IMR-90 (cell line): ENCODE data around the gene SLC9A7. TPM values are rescaled to one million over a fixed set of nuclear protein-coding genes. Genes with fewer than 3 reads are reported as not detected.

Source experiments
- ATAC-seq: fragments of 200-7000 bp; cut with Tn5 transposase; 2 replicates; pipeline ENCODE4 v1.9.1; 2020; ENCODE audit warnings: low read depth, mild to moderate bottlenecking, moderate library complexity
- BruUV-seq: library from RNA; stranded (reverse); fragments of 400-500 nt; replicated peaks from 2 replicates; lab custom pipeline; 2021; lab: Mats Ljungman, UMichigan
- CTCF ChIA-PET: fragments of 300-600 bp; formaldehyde crosslinking; extraction: SDS; loops from one replicate; lab custom pipeline; 2021; ENCODE audit warnings: antibody characterized with exemption; lab: Yijun Ruan, JAX
- POLR2A ChIA-PET: fragments of 300-600 bp; sonication (Branson Sonifier 250); formaldehyde crosslinking; loops from one replicate; lab custom pipeline; 2022; ENCODE audit warnings: antibody characterized with exemption; ENCODE audit not compliant: unreplicated experiment; lab: Charles Lee
- DNase-seq: peaks from one replicate; pipeline ENCODE4 v3.0.0; 2013
- H2AFZ ChIP-seq: replicated peaks from 2 replicates; pipeline ENCODE3; 2013; ENCODE audit warnings: low read length, mild to moderate bottlenecking; ENCODE audit not compliant: poor library complexity
- H2AK5ac ChIP-seq: 2 replicates; pipeline ENCODE4 v1.6.1; 2013; ENCODE audit warnings: low read depth, low read length, inconsistent platforms
- H2AK9ac ChIP-seq: replicated peaks from 2 replicates; pipeline ENCODE3; 2013; ENCODE audit warnings: mild to moderate bottlenecking, low read depth, low read length, moderate library complexity; ENCODE audit not compliant: poor library complexity
- H2BK120ac ChIP-seq: 2 replicates; pipeline ENCODE4 v1.6.1; 2013; ENCODE audit warnings: low read depth, low read length, inconsistent platforms
- H2BK15ac ChIP-seq: 3 replicates; pipeline ENCODE4 v1.6.1; 2013; ENCODE audit warnings: low read depth, low read length, inconsistent platforms
- H2BK20ac ChIP-seq: 2 replicates; pipeline ENCODE4 v1.6.1; 2013; ENCODE audit warnings: low read depth, mild to moderate bottlenecking, inconsistent platforms, low read length, moderate library complexity
- H2BK5ac ChIP-seq: 2 replicates; pipeline ENCODE4 v1.6.1; 2013; ENCODE audit warnings: mild to moderate bottlenecking, low read depth, low read length, inconsistent platforms; ENCODE audit not compliant: poor library complexity, severe bottlenecking
- H3K14ac ChIP-seq: replicated peaks from 2 replicates; pipeline ENCODE4 v1.6.1; 2013; ENCODE audit warnings: low read depth, low read length, inconsistent platforms
- H3K18ac ChIP-seq: 2 replicates; pipeline ENCODE4 v1.6.1; 2013; ENCODE audit warnings: low read depth, low read length, control low read depth
- H3K23ac ChIP-seq: 2 replicates; pipeline ENCODE4 v1.6.1; 2013; ENCODE audit warnings: low read depth, low read length, inconsistent platforms
- H3K27ac ChIP-seq: 2 replicates; pipeline ENCODE4 v1.5.1; 2013; ENCODE audit warnings: mild to moderate bottlenecking, control low read depth, low read length; ENCODE audit not compliant: insufficient read depth
- H3K27me3 ChIP-seq: 2 replicates; pipeline ENCODE4 v1.6.1; 2013; ENCODE audit warnings: low read length; ENCODE audit not compliant: control insufficient read depth, insufficient read depth
- H3K36me3 ChIP-seq: 2 replicates; pipeline ENCODE4 v1.6.1; 2013; ENCODE audit warnings: low read length, mixed read lengths; ENCODE audit not compliant: control insufficient read depth, insufficient read depth
- H3K4ac ChIP-seq: 2 replicates; pipeline ENCODE4 v1.6.1; 2013; ENCODE audit warnings: low read depth, low read length, inconsistent platforms
- H3K4me1 ChIP-seq: 2 replicates; pipeline ENCODE4 v1.6.1; 2013; ENCODE audit warnings: low read length, mixed read lengths; ENCODE audit not compliant: control insufficient read depth, insufficient read depth
- H3K4me2 ChIP-seq: 2 replicates; pipeline ENCODE4 v1.6.1; 2013; ENCODE audit warnings: low read depth, mild to moderate bottlenecking, control low read depth, low read length, moderate library complexity
- H3K4me3 ChIP-seq: 2 replicates; pipeline ENCODE4 v1.5.1; 2013; ENCODE audit warnings: low read depth, mild to moderate bottlenecking, control low read depth, low read length, moderate library complexity; ENCODE audit not compliant: insufficient read depth
- H3K56ac ChIP-seq: 2 replicates; pipeline ENCODE4 v1.6.1; 2013; ENCODE audit warnings: low read length, inconsistent platforms; ENCODE audit not compliant: insufficient read depth; ENCODE audit errors: extremely low read depth
- H3K79me1 ChIP-seq, 2 experiments: 2 replicates each; pipeline ENCODE4 v1.6.1; 2013; ENCODE audit warnings: low read length in 2 of 2, inconsistent platforms in 1 of 2, low read depth in 1 of 2
- H3K9ac ChIP-seq: 2 replicates; pipeline ENCODE4 v1.6.1; 2013; ENCODE audit warnings: low read depth, low read length, control low read depth
- H3K9me1 ChIP-seq: 2 replicates; pipeline ENCODE4 v1.6.1; 2013; ENCODE audit warnings: low read length, inconsistent platforms; ENCODE audit not compliant: insufficient read depth
- H3K9me3 ChIP-seq: 2 replicates; pipeline ENCODE4 v1.6.1; 2013; ENCODE audit warnings: low read length; ENCODE audit not compliant: control insufficient read depth, insufficient read depth
- H4K20me1 ChIP-seq: 2 replicates; pipeline ENCODE4 v1.6.1; 2013; ENCODE audit warnings: low read length, inconsistent platforms; ENCODE audit not compliant: insufficient read depth
- H4K5ac ChIP-seq: 2 replicates; pipeline ENCODE4 v1.6.1; 2013; ENCODE audit warnings: mild to moderate bottlenecking, low read depth, low read length, control low read depth
- H4K8ac ChIP-seq, 2 experiments: 2 replicates each; pipeline ENCODE4 v1.6.1; 2013; ENCODE audit warnings: low read depth in 2 of 2, low read length in 2 of 2, control low read depth in 1 of 2, inconsistent platforms in 1 of 2
- H4K91ac ChIP-seq: 2 replicates; pipeline ENCODE4 v1.6.1; 2013; ENCODE audit warnings: low read depth, low read length, inconsistent platforms; ENCODE audit not compliant: insufficient read depth
- CTCF ChIP-seq: conservative IDR thresholded peaks from 2 replicates; pipeline ENCODE4 v1.5.1; 2012; ENCODE audit warnings: mild to moderate bottlenecking, low read depth, low read length, improper control_type of control experiment
- MAFK ChIP-seq: IDR thresholded peaks from 2 replicates; pipeline ENCODE4 v1.6.1; 2012; ENCODE audit warnings: low read depth, low read length, improper control_type of control experiment
- RAD21 ChIP-seq: IDR thresholded peaks from 2 replicates; pipeline ENCODE4 v1.6.1; 2012; ENCODE audit warnings: low read length, improper control_type of control experiment
- SMC3 ChIP-seq: fragments of 150-350 bp; IDR thresholded peaks from 2 replicates; pipeline ENCODE4 v1.6.1; 2016; ENCODE audit warnings: low read depth, mild to moderate bottlenecking, antibody characterized with exemption, low read length, moderate library complexity
- USF2 ChIP-seq: fragments of 150-350 bp; IDR thresholded peaks from 2 replicates; pipeline ENCODE4 v1.6.1; 2017; ENCODE audit warnings: mild to moderate bottlenecking, antibody characterized with exemption, low read length, low read depth
- WGBS, 2 experiments: methylation state at CpG; one replicate each; pipeline versions ENCODE4 v1.1.5 to v1.1.7; 2013; ENCODE audit warnings: missing lambda C conversion rate in 2 of 2; ENCODE audit not compliant: insufficient read length in 1 of 2; ENCODE audit errors: extremely low coverage in 2 of 2; 5-methylcytosine and 5-hydroxymethylcytosine counted together
- dilution Hi-C: fragments of 300-500 bp; cut with HindIII; formaldehyde crosslinking; loops from one replicate; pipeline ENCODE4 v1.14.3; 2018; ENCODE audit warnings: low sequenced_read_pairs; ENCODE audit not compliant: unreplicated experiment
- in situ Hi-C: fragments of 300-500 bp; cut with MboI; formaldehyde crosslinking; loops from 3 replicates; pipeline ENCODE4 v1.14.3; 2019; ENCODE audit warnings: low sequenced_read_pairs, inconsistent platforms, mixed read lengths
- intact Hi-C: fragments of 100-400 bp; cut with micrococcal nuclease; formaldehyde crosslinking; loops from 2 replicates; pipeline ENCODE4 v1.10.0; 2022
- polyA plus RNA-seq, 3 experiments: library from polyadenylated mRNA; depleted of rRNA; stranded (reverse); fragments of >200 nt; gene quantifications; 2 replicates each; pipeline ENCODE4 v1.2.3, GENCODE V29; 2012; ENCODE audit warnings: low replicate concordance in 1 of 3
- total RNA-seq: library from RNA; depleted of rRNA; stranded (reverse); fragments of >200 nt; gene quantifications from 2 replicates; pipeline ENCODE4 v1.2.3, GENCODE V29; 2012

SLC9A7 gene
- total and polyA plus RNA-seq, 2 of the 4 experiments (the other 2 are of a cell fraction), result 14.4 to 76.4 TPM

- Histone ChIP-seq H2BK15ac (no peak overlapping the region), H3K4me3 (no peak overlapping the region), H2AK5ac (no peak overlapping the region), H3K4me2 (no peak overlapping the region), H3K79me1 (peaks cover 10 to 14% of the 10 kb centered on the region in 2 experiments; a peak in 3 of 4 replicates), H3K9me3 (no peaks in the 10 kb centered on the region), H3K9me1 (no peaks in the 10 kb centered on the region; the same call in 1 of the 2 replicates), H3K18ac (no peak overlapping the region), H3K56ac (no peak overlapping the region), H3K23ac (no peak overlapping the region), H2BK120ac (no peak overlapping the region), H4K20me1 (peaks cover 3% of the 10 kb centered on the region; the same call in 1 of the 2 replicates), H4K91ac (no peak overlapping the region), H3K27ac (no peak overlapping the region), H2BK20ac (no peak overlapping the region), H2BK5ac (no peak overlapping the region), H3K4ac (no peak overlapping the region), H3K14ac (no peak overlapping the region), H2AK9ac (no peak overlapping the region), H4K8ac (peak overlapping the region in 1 of 2 experiments; percentile 9; a peak in 1 of 4 replicates), H3K36me3 (no peaks in the 10 kb centered on the region), H3K27me3 (no peaks in the 10 kb centered on the region), H3K9ac (no peak overlapping the region), H3K4me1 (no peaks in the 10 kb centered on the region), H2AFZ (peak overlapping the region; percentile 23), H4K5ac (no peak overlapping the region; the same call in 1 of the 2 replicates)
- BruUV-seq, result no TSS peak
- peak; percentile 59 for ATAC-seq
- in situ Hi-C loops (no loop called here), intact Hi-C loops (no loop called here), dilution Hi-C loops (no loop called here)
- no peak for TF ChIP-seq RAD21
- no peak for TF ChIP-seq SMC3
- TF ChIP-seq MAFK, result peak; percentile 39; the same call in 1 of the 2 replicates
- no peak for TF ChIP-seq CTCF
- no peak for TF ChIP-seq USF2
- ChIA-PET POLR2A (no interaction called here), CTCF (no interaction called here)
- 100% methylated on average over 1 of the region's 7 CpGs; no CpG with 5 or more reads in 1 of the 2 experiments for WGBS, 2 experiments
- DNase-seq, result peak; percentile 21
Measured at GRCh38 chrX:46722742-46723568, 36.0 kb downstream of the SLC9A7 start.
